NCI-H2081 treated with DMSO at 0.1 percent for 48 hours (cell line): ENCODE results near the gene SUGCT.
"Not testable (repeated sequence)": the region's sequence is repeated elsewhere in the genome, so short reads cannot be mapped to it uniquely, and the experiment has no call there.

Experiments used
- DNase-seq: peaks from one replicate; lab custom pipeline; 2025; lab: John Stamatoyannopoulos, UW

SUGCT gene

DNA sequence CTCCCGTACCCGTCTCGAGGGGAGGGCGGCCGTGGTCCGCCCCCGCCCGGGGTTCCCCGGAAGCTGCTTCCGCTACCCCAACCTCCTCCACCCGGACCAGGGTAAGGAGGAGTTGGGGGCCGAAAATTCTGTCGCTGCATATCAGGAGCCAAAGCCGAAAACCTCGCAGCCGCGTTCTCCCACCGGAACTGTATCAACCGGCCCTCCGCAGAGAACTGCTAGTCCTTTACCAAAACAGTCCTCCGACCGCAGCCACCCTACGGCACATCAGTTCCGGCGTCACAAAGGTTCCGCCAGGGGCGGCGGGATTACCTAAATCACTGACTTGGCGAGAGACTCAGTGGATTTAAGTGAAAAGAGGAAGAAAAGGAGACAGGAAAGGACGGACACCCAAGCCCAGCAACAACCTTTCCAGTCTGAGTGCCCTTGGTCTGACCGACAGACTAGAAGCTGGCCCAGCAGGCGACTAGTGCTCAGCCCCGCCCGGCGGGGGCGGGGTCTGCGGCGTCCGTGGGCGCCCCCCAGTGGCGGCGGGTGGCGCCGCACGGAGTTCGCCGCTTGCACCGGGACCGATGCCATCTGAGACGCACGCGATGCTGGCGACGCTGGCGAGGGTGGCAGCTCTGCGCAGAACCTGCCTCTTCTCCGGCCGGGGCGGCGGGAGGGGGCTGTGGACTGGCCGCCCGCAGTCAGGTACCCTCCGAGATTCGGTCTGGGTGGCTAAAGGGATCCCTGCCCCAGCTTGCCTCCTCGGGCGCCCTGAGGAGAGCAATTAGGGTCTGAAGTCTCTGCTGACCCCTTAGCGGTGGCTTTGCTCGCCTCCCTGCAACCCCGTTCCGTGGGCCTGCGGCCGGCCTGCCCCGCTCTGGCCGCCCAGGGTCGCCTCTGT is at the start of gene SUGCT, which contains the start of gene MPLKIP:
Gene SUGCT, plus strand, starts transcription at position 578 of the 889 bp plus-strand sequence.
Gene MPLKIP, minus strand, starts transcription at position 195 of the 889 bp plus-strand sequence. Its CDS starts 55 bp downstream, at position 140.
- peak; percentile 58 for DNase-seq

DNA sequence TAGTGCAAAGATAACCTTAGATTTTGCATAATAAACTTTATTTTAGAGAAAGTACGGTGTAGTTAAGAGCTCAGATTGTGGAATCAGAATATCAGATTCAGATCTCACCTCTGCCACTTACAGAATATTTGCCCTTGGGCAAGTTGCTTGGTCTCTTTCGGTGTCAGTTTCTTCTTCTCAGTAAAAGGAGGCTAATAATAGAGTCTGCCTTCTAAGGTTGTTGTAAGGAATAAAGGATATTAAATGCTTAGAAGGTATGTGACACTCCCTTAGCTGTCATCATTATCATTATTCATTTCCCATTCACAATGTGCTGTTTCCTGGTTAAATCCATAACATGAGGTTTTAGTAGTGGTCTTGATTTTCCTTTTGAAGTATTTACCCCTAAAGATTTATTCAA is 42.6 kb upstream of the SUGCT start:
- DNase-seq: no peak

DNA sequence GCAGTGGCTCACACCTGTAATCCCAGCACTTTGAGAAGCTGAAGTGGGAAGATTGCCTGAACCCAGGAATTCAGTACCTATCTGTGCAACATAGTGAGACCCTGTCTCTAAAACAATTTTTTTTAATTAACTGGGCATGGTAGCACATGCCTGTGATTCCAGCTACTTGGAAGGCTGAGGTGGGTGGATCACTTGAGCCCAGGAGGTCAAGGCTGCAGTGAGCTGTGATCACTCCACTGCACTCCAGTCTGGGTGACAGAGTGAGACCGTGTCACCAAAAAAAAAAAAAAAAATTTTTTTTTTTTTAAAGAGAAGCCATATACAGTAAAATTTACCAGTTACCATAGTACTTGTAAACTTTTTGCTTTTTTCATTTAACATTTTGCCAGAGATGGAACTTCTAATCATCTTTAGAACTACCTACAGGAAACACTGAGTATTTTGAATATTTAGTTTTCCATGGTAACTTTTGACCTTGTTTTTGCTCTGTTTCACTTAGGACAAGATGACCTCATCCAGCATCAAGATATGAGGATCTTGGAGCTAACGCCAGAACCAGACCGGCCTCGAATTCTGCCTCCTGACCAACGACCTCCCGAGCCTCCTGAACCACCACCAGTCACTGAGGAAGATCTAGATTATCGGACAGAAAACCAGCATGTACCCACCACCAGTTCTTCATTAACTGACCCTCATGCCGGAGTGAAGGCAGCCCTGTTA is 41.0 kb upstream of the SUGCT start:
- no peak for DNase-seq

DNA sequence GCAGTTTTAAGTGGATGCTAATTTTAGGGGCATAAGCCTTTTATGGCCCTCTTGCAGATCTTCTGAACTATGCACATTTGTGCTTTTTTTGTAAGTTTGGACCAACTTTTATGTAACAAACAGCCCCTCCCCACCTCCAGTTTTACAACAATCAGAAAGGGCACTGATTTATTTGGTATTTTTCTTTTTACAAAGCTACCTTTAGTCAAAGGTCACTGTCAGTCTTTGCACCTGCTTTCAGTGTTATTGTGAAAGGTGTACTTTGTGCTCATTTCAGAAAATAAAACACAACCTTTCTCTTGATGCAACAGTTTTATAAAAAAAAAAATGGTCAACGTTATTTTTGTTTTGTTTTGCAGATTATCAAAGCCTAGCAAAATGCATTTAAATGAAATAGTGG is 39.6 kb upstream of the SUGCT start:
- no peak for DNase-seq

DNA sequence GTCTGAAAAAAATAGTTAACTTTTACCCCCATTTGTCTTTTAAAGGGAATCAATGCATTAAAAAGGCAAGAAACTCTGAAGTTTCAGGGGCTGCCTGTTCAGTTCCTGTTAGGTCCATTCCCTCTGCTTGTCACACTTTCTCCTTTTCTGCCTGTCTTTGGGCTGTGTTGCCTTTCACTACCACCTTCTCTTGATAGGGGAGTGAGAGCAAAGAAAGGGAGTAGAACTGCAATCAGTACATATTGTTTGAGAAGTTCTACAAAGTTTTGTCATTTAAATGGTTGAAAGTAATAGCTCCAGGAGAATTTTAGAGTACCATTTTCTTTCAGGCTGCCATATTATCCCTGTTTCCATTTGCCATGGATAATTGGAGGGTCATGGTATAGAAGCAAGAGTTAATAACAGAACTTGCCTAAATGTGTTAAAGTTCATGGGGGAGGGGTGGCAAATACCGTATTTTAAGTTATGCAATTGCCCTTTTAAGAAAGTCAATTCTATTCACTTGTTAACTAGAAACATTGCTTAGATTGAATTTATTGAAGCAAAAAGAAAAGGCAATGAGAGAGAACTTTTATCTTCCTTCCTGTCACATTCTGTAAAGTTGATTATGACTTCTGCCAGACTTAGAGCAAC is 39.0 kb upstream of the SUGCT start:
- DNase-seq: no peak

DNA sequence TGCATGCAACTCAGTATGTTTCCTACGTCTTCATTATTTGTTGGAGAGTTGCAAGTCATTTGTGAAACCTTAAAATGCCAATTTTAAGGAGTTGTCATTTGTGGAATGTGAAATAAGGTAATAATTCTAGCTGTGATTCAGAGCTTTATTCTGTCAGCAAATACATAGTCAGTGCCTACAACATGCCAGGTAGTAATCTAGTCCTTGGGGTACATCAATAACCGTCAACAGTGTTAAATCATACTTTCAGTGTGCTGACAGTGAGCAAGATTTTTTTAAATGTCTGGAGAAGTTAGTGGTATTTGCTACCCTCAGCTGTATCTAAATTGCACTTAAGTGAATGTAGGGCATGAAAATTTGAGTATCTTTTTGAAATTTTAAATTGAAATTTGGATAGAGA is 37.1 kb upstream of the SUGCT start:
- no peak for DNase-seq

DNA sequence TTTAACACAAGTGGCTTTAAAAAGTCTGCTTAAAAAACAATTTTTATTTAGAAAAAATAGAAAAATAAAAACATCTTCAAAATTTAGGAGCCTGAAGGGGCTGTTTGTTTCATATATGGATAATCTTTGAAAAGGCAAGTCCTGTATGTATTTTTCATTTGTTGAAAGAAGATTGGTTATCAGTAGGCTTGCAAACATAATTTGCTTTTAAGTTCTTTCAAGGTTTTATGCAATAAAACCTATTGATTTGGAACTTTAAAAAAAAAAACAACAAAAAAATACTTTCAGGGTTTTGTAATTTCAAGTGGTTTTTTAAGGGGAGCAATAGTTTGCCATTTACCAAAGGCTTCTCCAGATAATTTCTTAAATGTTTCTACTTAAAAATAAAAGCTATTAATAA is 36.0 kb upstream of the SUGCT start:
- DNase-seq: no peak

DNA sequence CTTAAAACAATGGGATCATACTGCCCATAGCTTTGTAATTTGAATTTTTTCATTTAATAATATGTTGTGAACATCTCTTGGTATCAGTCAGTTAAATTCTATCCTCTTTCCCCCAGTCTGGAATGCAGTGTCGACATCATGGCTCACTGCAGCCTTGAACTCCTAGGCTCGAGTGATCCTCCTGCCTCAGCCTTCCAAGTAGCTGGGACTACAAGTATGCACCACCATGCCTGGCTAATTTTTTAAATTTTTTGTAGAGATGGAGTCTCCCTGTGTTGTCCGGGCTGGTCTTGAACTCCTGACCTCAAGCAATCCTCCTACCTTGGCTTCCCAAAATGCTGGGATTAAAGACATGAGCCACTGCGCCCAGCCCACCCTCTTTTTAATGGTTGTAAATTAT is 35.0 kb upstream of the SUGCT start:
- no peak for DNase-seq

DNA sequence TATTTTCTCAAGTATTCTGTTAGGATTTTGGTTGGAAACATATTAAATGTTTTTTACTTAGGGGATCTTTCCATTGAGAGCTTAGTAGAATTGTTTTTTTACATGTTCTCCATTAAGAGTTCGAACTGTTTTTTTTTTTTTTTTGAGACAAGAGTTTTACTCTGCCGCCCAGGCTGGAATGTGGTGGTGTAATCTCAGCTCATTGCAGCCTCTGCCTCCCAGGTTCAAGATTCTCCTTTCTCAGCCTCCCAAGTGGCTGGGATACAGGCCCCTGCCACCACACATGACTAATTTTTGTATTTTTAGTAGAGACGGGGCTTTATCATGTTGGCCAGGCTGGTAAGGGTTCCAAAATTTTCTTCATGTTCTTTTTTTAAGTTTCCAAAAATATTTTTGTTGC is 33.6 kb upstream of the SUGCT start:
- no peak for DNase-seq

DNA sequence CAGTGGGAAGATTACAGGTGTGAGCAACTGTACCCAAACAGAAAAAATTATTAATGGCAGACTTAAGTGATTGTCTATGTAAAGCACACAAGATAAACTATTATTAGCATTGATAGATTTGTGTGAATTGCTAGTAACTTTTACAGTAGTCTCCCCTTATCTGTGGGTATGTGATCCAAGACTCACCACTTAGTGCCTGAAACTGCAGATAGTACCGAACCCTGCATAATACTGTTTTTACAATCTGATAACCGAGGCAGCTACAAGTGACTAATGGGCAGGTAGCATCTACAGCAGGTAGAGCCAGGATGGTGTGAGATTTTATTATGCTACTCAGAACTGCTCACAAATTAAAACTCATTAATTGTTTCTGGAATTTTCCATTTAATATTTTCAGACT is 31.9 kb upstream of the SUGCT start:
- no peak for DNase-seq

DNA sequence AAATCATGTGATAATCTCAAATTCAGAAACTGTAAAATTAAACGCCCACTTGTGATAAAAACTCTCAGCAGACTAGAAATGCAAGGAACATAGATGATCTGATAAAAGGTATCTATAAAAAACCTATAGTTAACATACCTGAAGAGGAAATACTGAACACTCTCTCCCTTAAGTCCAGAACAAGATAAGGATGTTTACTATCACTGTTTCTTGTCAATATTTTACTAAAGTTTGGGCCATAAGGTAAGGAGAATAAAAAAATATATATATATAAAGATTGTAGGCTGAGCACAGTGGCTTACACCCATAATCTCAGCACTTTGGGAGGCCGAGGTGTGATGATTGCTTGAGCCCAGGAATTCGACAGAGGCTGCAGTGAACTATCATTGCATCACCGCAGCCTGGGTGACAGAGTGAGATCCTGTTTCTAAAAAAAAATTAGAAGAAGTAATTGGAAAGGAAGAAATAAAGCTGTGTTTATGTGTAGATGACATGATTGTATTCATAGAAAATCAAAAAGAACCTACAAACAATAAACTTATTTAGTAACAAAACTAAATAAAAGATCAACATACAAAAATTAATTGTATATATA is 28.8 kb upstream of the SUGCT start:
- no peak for DNase-seq

DNA sequence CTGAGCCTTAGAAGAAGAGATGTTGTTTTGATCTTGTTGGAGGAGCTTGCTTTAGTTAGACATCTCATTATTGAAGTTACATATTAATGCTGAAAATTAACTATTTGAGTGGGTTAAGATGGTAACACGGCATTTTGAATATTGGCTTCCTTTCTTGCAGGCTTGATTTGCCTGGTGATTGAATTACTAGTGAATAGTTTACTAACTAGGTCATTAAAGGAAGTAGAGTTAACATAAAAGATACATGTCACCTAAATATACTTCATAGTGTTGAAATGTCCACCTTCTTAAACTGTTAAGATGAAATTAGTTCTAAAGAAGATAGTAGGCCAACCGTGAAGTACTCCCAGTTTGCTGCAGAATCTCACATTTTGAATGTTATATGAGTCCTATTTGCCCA is 18.9 kb upstream of the SUGCT start:
- no peak for DNase-seq

DNA sequence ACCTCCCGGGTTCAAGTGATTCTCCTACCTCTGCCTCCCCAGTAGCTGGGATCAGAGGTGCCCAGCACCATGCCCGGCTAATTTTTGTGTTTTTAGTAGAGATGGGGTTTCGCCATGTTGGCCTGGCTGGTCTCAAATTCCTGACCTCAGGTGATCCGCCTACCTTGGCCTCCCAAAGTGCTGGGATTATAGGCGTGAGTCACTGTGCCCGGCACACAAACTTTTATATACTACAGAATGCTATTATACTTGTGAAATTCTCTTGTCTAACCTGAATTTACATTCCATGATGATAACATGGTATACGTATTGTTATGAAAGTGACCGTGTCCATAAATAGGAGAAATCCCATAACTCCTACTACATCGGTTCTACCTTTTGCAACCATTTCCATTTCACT is 17.6 kb upstream of the SUGCT start:
- DNase-seq: not testable (repeated sequence)

DNA sequence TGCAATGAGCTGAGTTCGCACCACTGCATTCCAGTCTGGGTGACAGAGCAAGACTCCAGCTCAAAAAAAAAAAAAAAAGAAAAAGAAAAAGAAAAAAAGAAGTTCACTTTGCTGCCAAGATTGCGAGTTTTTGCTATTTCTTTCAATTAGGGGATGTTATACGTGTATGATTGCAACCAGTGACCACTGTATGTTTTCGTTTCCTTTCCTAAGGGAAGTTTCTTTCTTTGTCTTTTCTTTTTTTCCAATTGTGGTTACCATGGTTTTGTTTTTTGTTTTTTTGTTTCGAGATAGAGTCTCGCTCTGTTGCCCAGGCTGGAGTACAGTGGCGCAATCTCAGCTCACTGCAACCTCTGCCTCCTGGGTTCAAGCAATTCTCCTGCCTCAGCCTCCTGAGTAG is 16.6 kb upstream of the SUGCT start:
- DNase-seq: not testable (repeated sequence)

DNA sequence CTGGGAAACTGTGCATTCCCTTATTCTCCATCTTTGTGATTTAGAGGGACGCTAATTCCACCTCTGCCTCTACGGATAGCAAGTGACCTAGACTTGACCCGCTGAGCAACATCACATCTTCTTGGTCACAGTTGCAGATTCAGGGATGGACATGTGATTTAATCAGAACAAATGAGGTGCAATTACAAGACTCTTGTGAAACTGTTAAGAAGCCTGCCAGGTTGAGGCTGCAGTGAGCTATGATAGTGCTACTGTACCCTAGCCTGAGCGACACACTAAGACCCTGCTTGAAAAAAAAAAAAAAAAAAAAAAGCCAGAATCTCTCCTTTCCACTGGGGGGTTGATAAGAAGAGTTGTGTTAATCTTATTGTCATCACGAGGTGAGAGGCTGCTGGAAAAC is 14.8 kb upstream of the SUGCT start:
- DNase-seq: no peak

DNA sequence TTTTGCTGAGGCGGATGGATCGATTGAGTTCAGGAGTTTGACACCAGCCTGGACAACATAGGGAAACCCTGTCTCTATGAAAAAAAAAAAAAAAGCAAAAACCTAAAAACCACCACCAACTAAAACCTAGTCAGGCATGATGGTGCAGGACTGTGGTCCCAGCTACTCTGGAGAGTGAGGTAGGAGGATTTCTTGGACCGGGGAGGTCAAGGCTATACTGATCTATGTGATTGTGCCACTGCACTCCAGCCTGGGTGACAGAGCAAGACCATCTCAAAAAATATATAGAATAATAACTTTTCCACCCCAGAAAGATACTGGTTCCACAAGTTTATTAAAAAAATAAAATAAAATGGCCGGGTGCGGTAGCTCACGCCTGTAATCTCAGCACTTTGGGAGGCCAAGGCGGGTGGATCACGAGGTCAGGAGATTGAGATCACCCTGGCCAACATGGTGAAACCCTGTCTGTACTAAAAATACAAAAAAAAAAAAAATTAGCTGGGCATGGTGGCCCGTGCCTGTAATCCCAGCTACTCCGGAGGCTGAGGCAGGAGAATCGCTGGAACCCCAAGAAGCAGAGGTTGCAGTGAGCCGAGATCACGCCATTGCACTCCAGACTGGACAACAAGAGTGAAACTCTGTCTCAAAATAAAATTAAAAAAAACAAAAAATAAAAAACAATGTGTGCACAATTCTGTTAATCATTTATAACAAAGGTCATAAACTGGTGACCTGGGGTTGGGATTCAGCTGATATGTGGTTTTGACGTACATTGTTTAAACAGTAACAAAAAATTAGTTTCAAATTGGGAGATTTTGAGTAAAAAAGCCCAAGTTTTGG is 12.5 kb upstream of the SUGCT start:
- not testable (repeated sequence) for DNase-seq

DNA sequence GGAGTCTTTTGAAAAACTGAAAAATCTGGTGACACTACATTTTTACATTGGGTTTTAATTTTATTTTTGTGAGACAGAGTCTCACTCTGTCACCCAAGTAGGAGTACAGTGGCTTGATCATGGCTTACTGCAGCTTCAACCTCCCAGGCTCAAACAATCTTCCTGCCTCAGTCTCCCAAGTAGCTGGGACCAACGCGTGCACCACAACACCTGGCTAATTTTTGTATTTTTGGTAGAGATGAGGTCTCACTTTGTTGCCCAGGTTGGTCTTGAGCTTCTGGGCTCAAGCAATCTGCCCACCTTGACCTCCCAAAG is 11.9 kb upstream of the SUGCT start:
- no peak for DNase-seq

DNA sequence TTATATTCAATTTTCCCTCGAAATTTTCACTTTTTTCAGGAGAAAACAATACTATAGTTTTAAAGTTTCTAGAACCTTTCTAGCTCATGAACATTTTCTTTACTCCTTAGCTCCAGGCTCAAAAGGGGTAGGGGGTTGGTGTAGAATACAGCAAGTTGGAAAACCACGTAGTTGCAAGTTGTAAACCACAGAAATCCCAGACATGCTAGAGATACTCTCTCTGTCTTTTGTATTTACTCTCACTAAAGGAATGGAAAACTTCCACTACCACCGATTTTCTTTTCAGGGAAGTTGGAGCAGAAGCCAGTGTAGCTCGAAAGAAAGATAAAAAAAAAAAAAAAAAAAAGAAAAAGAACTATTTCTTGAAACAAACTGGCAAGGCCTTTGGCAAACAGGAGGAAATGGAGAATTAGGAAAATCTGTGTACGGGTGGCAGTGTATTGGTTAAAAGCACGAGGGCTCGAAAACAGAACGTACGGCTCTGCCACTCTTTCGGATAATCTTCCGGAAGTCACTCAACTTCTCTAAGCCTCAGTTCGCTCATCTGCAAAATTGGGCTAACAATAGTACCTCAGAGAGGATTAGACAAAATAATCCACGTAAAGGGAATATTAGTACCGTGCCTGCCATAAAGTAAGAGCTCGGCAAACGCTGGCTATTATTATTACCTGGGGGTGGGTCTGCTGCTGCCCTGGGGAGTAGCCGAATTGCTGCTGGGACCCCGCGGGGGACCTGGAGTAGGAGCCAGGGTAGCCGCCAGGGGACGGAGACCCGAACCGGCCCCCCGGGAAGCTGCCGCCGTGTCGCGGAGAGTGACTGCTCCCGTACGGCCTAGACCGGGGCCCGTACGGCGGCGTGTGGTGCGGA is 1.0 kb upstream of the SUGCT start:
- DNase-seq: no peak

DNA sequence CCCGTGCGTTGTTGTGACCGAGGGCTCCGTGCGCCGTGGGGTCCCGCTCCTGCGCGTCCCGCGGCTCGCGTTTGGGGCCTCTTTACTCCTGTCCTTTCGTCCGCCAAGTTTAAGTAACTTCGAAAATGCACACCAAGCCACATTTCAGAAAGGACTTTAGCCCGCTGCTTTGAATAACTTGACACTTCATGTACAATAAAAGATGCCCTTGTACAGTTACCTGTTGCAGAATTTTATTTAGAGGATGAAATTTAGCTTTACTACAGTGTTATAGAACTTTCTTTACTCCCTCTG is 459 bp downstream of the SUGCT start:
- DNase-seq: no peak

DNA sequence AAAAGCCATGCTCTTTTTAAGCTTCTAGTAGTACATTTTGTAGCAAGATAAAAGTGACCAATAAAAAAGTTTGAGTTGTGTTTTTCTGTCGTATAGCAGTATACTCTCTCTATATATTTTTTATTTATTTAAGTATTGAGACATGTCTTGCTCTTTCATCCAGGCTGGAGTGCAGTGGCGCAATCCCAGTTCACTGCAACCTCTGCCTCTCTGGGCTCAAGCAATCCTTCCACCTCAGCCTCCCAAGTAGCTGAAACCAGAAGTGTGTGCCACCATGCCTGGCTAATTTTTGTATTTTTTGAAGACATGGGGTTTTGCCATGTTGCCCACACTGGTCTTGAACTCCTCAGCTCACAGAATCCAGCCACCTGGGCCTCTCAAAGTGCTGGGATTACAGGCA is 2.8 kb downstream of the SUGCT start:
- no peak for DNase-seq

DNA sequence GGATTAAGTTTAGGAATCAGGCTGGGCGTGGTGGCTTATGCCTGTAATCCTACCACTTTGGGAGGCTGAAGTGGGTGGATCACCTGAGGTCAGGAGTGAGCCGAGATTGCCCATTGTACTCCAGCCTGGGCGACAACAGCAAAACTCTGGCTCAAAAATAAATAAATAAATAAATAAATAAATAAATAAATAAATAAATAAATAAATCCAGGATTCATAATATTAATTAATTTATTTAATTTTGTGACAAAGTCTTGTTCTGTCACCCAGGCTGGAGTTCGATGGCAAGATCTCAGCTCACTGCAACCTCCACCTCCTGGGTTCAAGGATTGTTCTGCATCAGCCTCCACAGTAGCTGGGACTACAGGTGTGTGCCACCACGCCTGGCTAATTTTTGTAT is 4.2 kb downstream of the SUGCT start:
- DNase-seq: no peak
